Keratinocyte (primary cell): ENCODE measurements around the gene MTMR4.

ENCODE experiments used
- EZH2 ChIP-seq: IDR thresholded peaks from one replicate; pipeline ENCODE4 v1.6.1; 2012; ENCODE audit warnings: inconsistent platforms, mild to moderate bottlenecking, low read length, moderate library complexity
- TF ChIP-seq, protein P1 (sequence below), 3 experiments: IDR thresholded peaks in 1 of 3; conservative IDR thresholded peaks in 1 of 3; optimal IDR thresholded peaks in 1 of 3; 2 replicates in 2 of 3; 3 replicates in 1 of 3; pipeline versions ENCODE3 to v1.5.1; 2011; ENCODE audit warnings: low read length in 3 of 3, mild to moderate bottlenecking in 3 of 3, moderate library complexity in 2 of 3, control low read depth in 1 of 3, inconsistent platforms in 1 of 3; ENCODE audit not compliant: insufficient read depth in 2 of 3; ENCODE audit errors: extremely low read depth in 1 of 3

GRCh38 chr17:58506354-58507080, 7.9 kb downstream of the MTMR4 start:
- TF ChIP-seq, protein P1, sequence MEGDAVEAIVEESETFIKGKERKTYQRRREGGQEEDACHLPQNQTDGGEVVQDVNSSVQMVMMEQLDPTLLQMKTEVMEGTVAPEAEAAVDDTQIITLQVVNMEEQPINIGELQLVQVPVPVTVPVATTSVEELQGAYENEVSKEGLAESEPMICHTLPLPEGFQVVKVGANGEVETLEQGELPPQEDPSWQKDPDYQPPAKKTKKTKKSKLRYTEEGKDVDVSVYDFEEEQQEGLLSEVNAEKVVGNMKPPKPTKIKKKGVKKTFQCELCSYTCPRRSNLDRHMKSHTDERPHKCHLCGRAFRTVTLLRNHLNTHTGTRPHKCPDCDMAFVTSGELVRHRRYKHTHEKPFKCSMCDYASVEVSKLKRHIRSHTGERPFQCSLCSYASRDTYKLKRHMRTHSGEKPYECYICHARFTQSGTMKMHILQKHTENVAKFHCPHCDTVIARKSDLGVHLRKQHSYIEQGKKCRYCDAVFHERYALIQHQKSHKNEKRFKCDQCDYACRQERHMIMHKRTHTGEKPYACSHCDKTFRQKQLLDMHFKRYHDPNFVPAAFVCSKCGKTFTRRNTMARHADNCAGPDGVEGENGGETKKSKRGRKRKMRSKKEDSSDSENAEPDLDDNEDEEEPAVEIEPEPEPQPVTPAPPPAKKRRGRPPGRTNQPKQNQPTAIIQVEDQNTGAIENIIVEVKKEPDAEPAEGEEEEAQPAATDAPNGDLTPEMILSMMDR (optimal IDR thresholded peaks at IDR 0.05 in 1 of 3, IDR thresholded peaks at IDR 0.05 in 1 of 3, conservative IDR thresholded peaks at IDR 0.05 in 1 of 3; ENCODE audit: extremely low read depth in 1 of 3, insufficient read depth in 2 of 3, low read length in 3 of 3), result no peak
- no peak for TF ChIP-seq EZH2
